Spinal cord (tissue), 10 donors: Measurements from ENCODE around the gene NUDT12. TPM values are rescaled to one million over a fixed set of nuclear protein-coding genes. Genes with fewer than 3 reads are reported as not detected.
A peak's percentile ranks its signal among the peaks of the same experiment; 100 is the strongest.

Source experiments
- DNase-seq, 6 donors: peaks; one replicate each; pipeline versions ENCODE4 v3.0.0 to v3.0.0-alpha.2; 2013 to 2015; ENCODE audit warnings: low spot score in 6 of 6, low read depth in 4 of 6
- H3K27ac ChIP-seq: one replicate; pipeline ENCODE4 v1.5.1; 2013; ENCODE audit warnings: low read depth, low read length, control low read depth
- H3K27me3 ChIP-seq: one replicate; pipeline ENCODE4 v1.6.1; 2013; ENCODE audit warnings: low read length; ENCODE audit not compliant: control insufficient read depth, insufficient read depth
- H3K36me3 ChIP-seq: one replicate; pipeline ENCODE4 v1.6.1; 2013; ENCODE audit warnings: low read length; ENCODE audit not compliant: control insufficient read depth, insufficient read depth
- H3K4me1 ChIP-seq: one replicate; pipeline ENCODE4 v1.6.1; 2013; ENCODE audit warnings: low read length; ENCODE audit not compliant: control insufficient read depth, insufficient read depth
- H3K4me3 ChIP-seq: one replicate; pipeline ENCODE4 v1.5.1; 2013; ENCODE audit warnings: low read depth, low read length, control low read depth
- H3K9me3 ChIP-seq: one replicate; pipeline ENCODE4 v1.6.1; 2013; ENCODE audit warnings: low read length; ENCODE audit not compliant: control insufficient read depth, insufficient read depth
- WGBS: methylation state at CpG from one replicate; pipeline ENCODE4 v1.1.5; 2013; ENCODE audit warnings: missing lambda C conversion rate; ENCODE audit not compliant: insufficient coverage; 5-methylcytosine and 5-hydroxymethylcytosine counted together
- long read RNA-seq, 4 donors: transcript quantifications; one replicate each; lab custom pipeline, GENCODE V29; 2026
- polyA plus RNA-seq, 2 donors: library from polyadenylated mRNA; unstranded; fragments of 120-200 nt; gene quantifications; one replicate each; pipeline ENCODE4 v1.2.1, GENCODE V29; 2013; ENCODE audit not compliant: insufficient read length in 2 of 2
- total RNA-seq, 2 donors: library from RNA; depleted of rRNA in 1 of 2; stranded (reverse); fragments of 120-200 nt in 1 of 2; fragments of >200 nt in 1 of 2; gene quantifications; one replicate each; pipeline versions ENCODE4 v1.2.3 to v1.2.4, GENCODE V29; 2013 to 2014
- donor health status: healthy.

NUDT12 gene
- 10 to 100 TPM; 25.7 to 39.3 TPM for total RNA-seq
- 10 to 100 TPM; 17.9 to 26.8 TPM for polyA plus RNA-seq
- long read RNA-seq, donor 1, partial matches to known transcripts, result 0 of 2 reads
- long read RNA-seq, donor 1, other reads (novel, unspliced or antisense), result 0 of 2 reads
- long read RNA-seq, donor 2, partial matches to known transcripts, result 0 of 1 reads
- long read RNA-seq, donor 2, other reads (novel, unspliced or antisense), result 0 of 1 reads
- long read RNA-seq, donor 3, partial matches to known transcripts, result 0 of 2 reads
- long read RNA-seq, donor 3, other reads (novel, unspliced or antisense), result 0 of 2 reads
- long read RNA-seq, donor 4, partial matches to known transcripts, result 0 of 3 reads
- long read RNA-seq, donor 4, other reads (novel, unspliced or antisense), result 0 of 3 reads

GRCh38 chr5:103562453-103563157, at the start of gene NUDT12:
Gene NUDT12, minus strand, starts transcription at chr5:103562789. Its CDS starts 2,541 bp downstream, at chr5:103560248.
- under 1% methylated on average over 26 of the region's 37 CpGs for WGBS
- Histone ChIP-seq H3K9me3 (no peaks in the 10 kb centered on the region), H3K4me1 (no peaks in the 10 kb centered on the region), H3K27ac (peak within 1 kb of the TSS; percentile 98), H3K27me3 (no peaks in the 10 kb centered on the region), H3K36me3 (no peaks in the 10 kb centered on the region), H3K4me3 (peak within 1 kb of the TSS; percentile 93)
- peak; percentile 65 to 96 (median 88) for DNase-seq

GRCh38 chr5:103607346-103607745, 44.8 kb upstream of the NUDT12 start:
- Histone ChIP-seq H3K4me3 (no peak overlapping the region), H3K27ac (no peak overlapping the region), H3K4me1 (no peaks in the 10 kb centered on the region), H3K36me3 (no peaks in the 10 kb centered on the region), H3K27me3 (no peaks in the 10 kb centered on the region), H3K9me3 (no peaks in the 10 kb centered on the region)
- DNase-seq, result no peak

- H3K27ac ChIP-seq, result no peak overlapping the region
- no peaks in the 10 kb centered on the region for H3K27me3 ChIP-seq
- H3K9me3 ChIP-seq, result no peaks in the 10 kb centered on the region
- WGBS, result no CpG with 5 or more reads among the region's 2 CpGs
- DNase-seq, result no peak
- no peaks in the 10 kb centered on the region for H3K36me3 ChIP-seq
- H3K4me3 ChIP-seq, result no peak overlapping the region
- no peaks in the 10 kb centered on the region for H3K4me1 ChIP-seq
These were observed 42.7 kb upstream of the NUDT12 start for GRCh38 chr5:103605277-103605676.

- H3K36me3 ChIP-seq, result no peaks in the 10 kb centered on the region
- no peak overlapping the region for H3K27ac ChIP-seq
These were observed 39.8 kb upstream of the NUDT12 start for GRCh38 chr5:103602438-103602837.

GRCh38 chr5:103601314-103601713, 38.7 kb upstream of the NUDT12 start:
- Histone ChIP-seq H3K4me3 (no peak overlapping the region), H3K27me3 (no peaks in the 10 kb centered on the region), H3K9me3 (no peaks in the 10 kb centered on the region), H3K36me3 (no peaks in the 10 kb centered on the region), H3K4me1 (no peaks in the 10 kb centered on the region), H3K27ac (no peak overlapping the region)
- no peak for DNase-seq
- no CpG with 5 or more reads among the region's 3 CpGs for WGBS

More at GRCh38 chr5:103602438-103602837, 39.8 kb upstream of the NUDT12 start:
- H3K27me3 ChIP-seq, result no peaks in the 10 kb centered on the region
- no peak overlapping the region for H3K4me3 ChIP-seq
- H3K4me1 ChIP-seq, result no peaks in the 10 kb centered on the region
- no peaks in the 10 kb centered on the region for H3K9me3 ChIP-seq
- no peak for DNase-seq

GRCh38 chr5:103600086-103600485, 37.5 kb upstream of the NUDT12 start:
- no peak for DNase-seq
- Histone ChIP-seq H3K9me3 (no peaks in the 10 kb centered on the region), H3K4me3 (no peak overlapping the region), H3K27ac (no peak overlapping the region), H3K36me3 (no peaks in the 10 kb centered on the region), H3K4me1 (no peaks in the 10 kb centered on the region), H3K27me3 (no peaks in the 10 kb centered on the region)
- 80% methylated on average over 1 of the region's 1 CpG for WGBS

- no peaks in the 10 kb centered on the region for H3K27me3 ChIP-seq
- no peak overlapping the region for H3K27ac ChIP-seq
- DNase-seq, result no peak
- no peaks in the 10 kb centered on the region for H3K9me3 ChIP-seq
- H3K36me3 ChIP-seq, result no peaks in the 10 kb centered on the region
- 100% methylated on average over 1 of the region's 3 CpGs for WGBS
- no peaks in the 10 kb centered on the region for H3K4me1 ChIP-seq
- no peak overlapping the region for H3K4me3 ChIP-seq
These were observed 36.5 kb upstream of the NUDT12 start for GRCh38 chr5:103598997-103599566.

- Histone ChIP-seq H3K36me3 (no peaks in the 10 kb centered on the region), H3K27ac (no peak overlapping the region), H3K4me3 (no peak overlapping the region), H3K4me1 (no peaks in the 10 kb centered on the region), H3K27me3 (no peaks in the 10 kb centered on the region), H3K9me3 (no peaks in the 10 kb centered on the region)
- WGBS, result no CpG with 5 or more reads among the region's 3 CpGs
- peak in 1 of 6 donors; percentile 74 for DNase-seq
These were observed 27.6 kb upstream of the NUDT12 start for GRCh38 chr5:103590221-103590620.

GRCh38 chr5:103589776-103590175, 27.2 kb upstream of the NUDT12 start:
- 92% methylated on average over 2 of the region's 3 CpGs for WGBS
- H3K27ac ChIP-seq, result no peak overlapping the region
- no peaks in the 10 kb centered on the region for H3K9me3 ChIP-seq
- H3K36me3 ChIP-seq, result no peaks in the 10 kb centered on the region
- DNase-seq, result peak in 1 of 6 donors; percentile 22
- no peaks in the 10 kb centered on the region for H3K27me3 ChIP-seq
- no peak overlapping the region for H3K4me3 ChIP-seq
- no peaks in the 10 kb centered on the region for H3K4me1 ChIP-seq
